Left renal cortex interstitium (tissue), 4 donors: ENCODE data around the gene RPP30. TPM values are rescaled to one million over a fixed set of nuclear protein-coding genes. Genes with fewer than 3 reads are reported as not detected.

Experiments
- DNase-seq, 4 donors: peaks; one replicate each; pipeline ENCODE4 v3.0.0-alpha.2; 2013; ENCODE audit warnings: low read depth in 4 of 4, low spot score in 2 of 4, missing footprints in 1 of 4
- polyA plus RNA-seq, 4 donors: library from polyadenylated mRNA; unstranded; fragments of 120-200 nt; gene quantifications; one replicate each; pipeline ENCODE4 v1.2.1, GENCODE V29; 2013; ENCODE audit not compliant: insufficient read length in 4 of 4

RPP30 gene
- polyA plus RNA-seq, 4 donors, result 55.3 to 60.8 (median 56.5) TPM

DNA sequence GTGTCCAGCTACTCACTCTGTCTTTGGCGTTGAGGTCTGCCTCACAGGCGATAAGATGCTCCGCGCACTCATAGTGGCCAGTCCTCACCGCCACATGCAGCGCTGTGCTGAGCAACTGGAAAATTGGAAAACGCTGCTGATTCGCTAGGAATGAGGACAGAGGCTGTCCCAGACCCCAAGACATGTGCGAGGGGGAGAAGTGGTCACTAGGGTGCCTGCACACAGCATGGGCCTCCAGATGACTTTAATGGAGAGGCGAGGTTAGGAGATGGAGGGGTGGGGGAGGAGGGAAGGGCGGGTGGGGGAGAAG lies 43.9 kb downstream of the RPP30 start:
- no peak for DNase-seq

DNA sequence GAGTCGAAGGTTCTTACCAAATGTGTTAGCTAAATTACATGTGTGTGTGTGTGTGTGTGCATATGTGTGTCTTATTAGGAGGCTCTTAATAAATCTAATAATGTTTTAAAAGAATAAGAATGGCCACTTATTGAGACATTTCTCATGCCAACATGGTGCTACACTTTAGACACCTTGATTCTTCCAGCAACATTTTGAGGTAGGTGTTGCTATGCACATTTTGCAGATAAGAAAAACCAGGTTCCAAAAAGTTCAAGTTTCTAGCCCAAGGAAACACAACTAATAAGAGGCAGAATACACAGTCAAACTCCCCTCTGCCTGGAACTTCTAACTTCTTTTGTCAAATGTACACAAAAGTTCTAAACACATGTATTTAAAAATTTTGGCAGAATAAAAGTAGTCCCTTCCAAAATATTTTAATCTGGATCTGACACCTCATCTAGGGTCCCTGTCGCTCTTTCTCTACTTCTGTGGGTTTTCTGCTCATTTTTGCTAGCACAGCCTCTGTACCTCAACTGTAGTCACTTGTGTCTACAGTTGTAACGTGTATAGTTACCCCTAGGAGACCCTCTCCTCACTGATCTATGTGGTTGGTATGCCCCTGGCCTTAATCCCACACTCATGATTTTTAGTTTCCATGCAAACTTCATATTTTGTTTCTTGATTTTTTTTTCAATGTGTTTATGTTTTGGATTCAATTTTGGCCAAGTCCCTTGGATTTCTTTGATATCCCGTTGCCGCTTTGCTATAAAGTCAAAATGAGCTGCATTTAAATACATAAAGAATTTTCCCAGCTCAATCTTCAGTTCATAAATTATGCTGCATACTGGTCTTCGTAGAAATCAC lies 44.8 kb downstream of the RPP30 start:
- no peak for DNase-seq

DNA sequence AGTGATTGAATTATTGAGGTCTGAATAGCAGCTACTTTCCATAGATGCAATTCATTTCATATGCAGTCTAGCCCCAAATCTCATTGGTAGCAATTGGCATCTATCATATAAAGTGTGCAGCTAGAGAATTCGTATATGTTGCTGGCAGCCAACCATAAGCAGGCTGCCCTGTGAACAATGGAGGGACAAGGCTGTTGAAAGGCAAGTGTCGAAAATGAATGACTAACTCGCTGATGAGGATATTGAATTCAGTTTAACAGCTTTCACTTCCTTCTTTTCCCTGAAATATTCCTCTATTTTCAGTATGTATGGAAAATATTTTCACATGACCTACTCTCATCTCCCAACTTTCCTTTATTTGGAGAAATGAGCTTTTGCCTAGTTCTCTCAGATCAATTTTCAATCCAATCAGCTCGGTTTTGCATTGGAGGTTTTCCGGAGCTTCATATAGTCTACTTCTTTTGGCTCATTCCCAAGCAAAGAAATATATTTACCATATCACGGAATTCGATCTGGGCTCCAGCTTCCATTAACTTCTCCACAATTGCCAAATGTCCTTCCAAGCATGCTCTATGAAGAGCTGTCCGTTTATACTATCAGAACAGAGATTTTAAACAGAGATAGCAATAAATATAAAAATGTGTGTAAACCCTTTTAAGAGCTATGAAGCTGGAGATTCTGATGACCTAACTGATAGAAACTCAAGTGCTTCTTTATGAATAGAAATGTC lies 45.6 kb downstream of the RPP30 start:
- DNase-seq, result no peak

DNA sequence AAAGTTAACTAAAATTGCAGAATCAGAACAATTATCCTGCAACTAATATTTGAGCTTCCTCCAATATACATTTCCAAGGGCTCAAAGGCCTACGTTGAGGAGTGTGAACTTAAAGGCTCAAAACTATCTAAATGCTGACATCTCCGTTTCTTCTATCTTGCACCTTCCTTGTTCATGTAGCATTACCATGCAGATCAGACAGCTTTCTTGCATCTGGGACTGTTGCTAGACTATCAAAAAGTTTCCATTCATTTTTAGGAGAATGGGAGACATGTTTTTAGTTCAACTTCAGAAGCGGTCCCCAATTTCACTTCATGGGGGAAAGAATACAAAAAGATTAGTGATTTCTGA lies 46.2 kb downstream of the RPP30 start:
- DNase-seq, result no peak

DNA sequence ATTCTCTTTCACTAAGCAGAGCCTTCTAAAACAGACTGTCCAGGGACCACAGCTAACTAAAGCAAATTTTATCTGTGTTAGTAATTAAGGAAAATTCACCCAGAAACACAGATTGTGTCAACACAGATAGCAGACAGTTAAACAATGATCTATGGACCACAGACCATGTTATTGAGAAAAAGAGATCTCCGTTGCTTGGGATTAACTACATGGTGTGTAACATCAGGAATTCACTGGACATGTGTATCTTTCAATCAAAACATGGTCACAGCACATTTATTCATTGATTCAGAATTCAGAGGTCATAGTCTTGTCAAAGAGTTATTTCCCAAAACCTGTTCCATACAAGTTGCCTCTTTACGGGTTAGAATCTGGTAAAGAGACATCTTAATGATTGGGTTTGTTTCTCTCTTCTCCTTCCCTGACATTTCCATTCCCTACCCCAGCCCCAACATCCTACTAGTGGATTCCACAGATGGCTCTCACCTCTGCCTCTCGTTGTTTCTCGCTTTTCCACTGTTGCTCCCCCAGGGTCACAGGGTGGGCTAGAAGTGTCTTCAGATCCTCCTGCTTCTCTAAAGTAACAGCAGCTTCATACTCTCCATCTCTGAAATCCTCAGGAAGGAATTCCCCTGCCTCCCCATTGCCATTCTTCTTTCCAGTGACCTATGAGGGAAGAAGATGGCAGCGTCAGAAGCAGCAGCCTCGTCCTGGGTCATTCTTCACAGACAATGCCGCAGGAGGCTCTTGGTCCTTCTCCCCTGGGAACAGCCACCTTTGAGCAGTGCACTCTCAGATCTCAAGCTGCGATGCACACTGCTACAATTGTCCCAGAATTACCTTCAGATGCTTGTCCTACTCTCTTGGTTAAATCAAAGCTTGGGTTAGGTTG lies 48.2 kb downstream of the RPP30 start:
- no peak for DNase-seq

DNA sequence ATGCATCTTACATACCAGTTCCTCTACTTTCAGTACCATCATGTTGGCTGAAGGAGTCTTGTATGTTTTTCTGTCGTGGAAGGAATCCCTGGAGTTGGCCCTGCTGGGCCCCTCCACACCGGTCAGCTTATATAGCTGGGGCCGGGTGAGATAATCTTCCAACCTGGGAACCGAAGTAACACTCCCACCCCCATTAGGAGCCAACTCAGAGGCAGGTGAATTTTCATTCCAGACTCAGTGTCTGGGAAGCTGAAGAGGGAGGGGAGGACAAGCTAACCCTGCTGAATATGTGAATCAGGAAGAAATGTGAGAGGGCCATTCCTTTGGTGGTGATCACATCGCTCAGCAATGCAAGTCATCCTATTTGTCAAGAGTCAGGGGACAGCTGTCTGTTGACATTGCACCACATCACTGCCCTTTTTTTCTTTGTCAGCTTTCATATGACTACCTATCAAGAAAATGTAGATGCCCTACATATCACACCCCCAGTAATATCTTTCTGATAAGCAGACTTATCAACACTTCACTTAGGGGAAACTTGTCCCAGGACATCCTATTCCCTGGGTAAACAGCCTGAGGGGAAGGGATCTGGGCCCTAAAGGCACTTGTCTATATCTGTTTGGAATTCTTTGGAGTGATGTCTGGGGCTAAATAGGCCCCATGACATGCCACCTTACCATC lies 49.4 kb downstream of the RPP30 start, which contains the start of gene ANKRD1:
ANKRD1 (minus strand) TSS at position 102 of the 681 bp plus-strand sequence; CDS start at position 42, 60 bp downstream.
- DNase-seq, result peak in 1 of 4 donors; percentile 7

DNA sequence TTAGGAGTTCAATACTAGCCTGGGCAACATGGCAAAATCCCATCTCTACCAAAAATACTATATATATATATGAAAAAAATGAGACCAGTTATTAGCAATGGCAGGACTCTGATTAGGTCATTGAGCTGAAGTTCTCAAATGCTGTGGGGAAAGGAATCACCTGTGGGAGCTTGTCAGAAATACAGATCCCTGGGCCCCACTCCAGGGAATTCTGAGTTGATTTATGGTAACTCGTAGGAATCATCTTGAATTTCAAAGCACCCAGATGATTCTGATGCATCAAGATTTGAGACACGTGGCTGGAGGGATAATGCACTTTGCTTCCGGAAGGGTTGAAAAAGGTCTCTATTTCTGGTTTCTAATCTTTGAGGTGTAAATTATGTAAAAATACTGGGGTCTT lies 50.1 kb downstream of the RPP30 start:
- DNase-seq, result no peak

DNA sequence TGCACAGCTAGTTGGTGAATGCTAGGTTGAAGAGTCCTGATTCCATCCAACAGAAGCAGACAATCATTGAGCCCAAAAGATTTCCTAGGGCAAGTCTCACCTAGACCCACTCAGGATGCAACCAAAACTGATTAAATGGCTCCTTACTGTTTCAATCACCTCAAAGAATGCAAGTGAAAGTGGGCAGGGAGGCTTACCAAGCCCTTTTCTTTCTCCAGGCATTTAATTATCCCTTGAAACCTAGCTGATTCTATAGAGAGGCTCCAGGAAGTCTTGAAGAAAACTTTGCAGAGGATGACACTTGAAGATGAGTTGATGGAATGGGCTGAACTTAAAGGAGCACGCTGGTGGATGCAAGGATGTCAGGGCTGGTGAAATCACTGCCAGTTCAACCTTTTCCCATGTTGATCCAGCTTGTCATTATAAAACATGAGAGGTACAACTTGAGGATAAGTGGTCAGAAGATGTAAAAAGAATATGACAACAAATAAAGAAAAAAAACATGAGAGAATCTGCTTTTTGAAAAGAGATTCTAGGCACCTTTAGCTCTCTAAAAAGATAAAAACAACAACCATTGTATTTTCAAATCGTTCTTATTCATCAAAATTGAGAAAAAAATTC lies 51.4 kb downstream of the RPP30 start:
- DNase-seq, result no peak

DNA sequence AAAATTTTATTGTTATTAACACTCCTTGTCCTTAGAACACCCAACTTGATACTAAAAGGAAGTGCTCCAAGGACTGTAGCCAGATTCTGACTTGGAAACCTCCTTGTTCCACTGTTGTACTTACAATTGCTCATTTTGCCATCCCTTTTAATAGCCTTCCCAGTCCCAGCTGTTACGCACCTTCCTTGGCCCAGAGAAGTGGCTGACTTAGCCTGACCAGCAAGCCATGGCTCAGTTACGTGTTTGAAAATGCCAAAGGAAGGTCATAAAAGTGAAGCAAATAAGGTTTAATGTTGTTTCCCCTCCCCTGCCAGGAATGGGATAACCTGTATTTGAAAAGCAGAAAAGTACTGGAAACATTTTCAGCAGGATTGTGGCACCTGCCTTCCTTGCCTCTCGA lies 52.8 kb downstream of the RPP30 start:
- DNase-seq, result no peak

DNA sequence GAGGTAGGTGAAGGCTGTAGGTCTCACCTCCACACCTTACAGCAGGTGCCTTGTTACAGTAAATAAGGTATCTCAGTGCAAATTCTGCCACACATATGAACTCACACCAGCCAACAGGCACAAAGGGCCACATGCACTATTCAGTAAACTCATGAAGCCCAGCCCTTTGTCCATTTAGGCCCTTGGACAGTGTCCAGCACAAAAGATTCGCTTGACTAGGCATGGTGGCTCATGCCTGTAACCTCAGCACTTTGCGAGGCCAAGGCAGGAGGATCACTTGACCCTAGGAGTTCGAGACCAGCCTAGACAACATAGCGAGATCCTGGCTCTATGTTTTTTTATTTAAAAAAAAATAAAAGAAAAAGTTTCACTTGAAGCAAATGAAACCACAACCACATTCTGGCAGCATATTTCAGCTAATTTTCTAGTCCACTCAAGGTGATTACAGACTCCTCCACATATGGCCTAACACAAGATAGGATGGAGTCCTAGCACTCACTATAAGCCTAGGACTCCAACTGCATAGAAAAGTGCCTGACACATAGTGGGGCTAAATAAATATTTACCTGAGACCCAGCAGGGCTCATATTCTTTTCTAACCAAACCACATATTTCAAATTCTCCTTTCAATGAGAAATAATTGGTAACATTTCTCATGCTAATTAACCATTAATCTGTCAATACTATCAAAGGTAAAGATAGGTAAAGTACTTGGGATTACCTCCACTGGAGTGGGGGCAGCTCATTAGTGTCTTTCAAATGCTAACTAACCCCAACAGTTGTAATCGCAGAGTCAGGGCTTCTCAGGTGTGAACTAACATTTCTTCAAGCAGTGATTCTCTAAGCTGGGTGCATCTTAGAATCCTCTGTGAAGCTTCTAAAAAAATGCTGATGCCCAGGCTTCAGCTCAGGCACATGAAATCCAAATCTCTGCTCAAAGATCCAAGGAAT lies 53.6 kb downstream of the RPP30 start:
- no peak for DNase-seq

DNA sequence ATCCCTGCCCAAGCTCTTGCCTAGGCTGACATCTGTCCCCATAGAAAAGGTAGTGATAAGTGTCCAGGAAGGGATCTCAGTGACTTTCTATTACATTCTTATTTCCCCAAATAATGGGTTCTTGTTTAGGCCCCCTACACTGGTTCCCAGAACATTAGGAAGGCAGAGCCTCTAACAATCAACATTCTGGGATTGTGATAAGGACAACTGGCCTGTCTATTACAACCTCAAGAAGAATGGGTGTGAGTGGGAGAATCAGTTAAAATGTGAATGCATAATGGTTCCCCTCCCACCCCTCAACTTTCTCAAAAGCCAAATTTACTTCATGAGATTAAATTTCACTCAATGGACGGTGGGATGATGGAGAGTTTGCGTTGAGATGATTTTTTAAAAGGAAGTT lies 55.5 kb downstream of the RPP30 start:
- DNase-seq, result no peak

DNA sequence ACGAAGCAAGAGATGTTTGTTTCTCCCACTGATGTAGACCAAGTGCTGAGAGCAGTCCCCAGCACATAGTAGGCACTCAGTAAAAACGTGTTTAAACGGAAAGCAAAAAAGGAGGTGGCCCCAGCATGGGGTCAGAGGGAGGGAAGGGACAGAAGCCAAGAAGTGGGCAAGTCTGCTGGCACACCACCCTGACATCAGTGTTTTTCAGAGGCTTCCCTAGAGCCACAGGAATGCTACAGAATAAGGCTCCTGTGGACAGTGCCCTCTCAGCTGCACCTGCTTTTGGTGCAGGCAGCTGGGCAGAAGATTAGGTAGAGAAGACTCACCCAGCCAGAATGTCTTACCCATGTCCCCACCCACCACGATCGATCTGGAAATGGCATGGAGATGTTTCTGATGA lies 57.4 kb downstream of the RPP30 start:
- no peak for DNase-seq

DNA sequence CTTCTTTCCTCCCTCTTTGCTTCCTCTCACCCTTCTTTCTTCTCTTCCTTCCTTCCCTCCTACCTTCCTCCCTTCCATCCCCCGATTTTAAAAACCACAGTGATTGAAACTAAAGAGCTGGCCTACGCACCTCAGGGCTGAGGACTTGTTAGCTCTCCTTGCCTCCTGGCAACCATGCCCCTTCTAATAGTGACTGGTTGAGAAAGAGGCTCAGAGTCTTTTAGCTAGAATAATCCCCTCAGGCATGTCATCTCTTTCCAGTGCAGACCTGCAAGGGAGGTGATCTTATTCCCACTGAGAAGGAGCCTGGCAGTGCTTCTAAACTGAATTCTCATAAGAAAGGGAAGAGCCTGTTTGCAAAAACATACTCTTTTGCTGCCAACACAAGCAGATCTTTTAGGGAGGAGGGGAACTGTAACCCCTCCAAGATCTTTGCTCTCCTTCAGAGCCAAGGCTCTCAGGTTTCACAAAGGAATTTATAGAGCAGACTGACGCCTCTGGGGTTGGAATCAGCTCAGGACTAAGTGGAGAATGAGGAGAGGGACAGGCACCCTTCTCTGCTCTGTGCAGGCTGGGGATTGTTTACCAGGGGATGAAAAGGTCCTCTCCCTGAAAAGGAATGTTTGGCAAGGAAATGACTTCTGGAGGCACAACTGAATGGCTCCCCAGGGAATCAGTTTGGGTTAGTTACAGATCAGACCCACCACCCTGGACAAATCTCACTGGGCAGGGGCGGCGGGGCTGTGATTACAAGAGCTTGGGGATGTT lies 58.5 kb downstream of the RPP30 start:
- peak in 3 of 4 donors; percentile 39 to 56 (median 44) for DNase-seq

DNA sequence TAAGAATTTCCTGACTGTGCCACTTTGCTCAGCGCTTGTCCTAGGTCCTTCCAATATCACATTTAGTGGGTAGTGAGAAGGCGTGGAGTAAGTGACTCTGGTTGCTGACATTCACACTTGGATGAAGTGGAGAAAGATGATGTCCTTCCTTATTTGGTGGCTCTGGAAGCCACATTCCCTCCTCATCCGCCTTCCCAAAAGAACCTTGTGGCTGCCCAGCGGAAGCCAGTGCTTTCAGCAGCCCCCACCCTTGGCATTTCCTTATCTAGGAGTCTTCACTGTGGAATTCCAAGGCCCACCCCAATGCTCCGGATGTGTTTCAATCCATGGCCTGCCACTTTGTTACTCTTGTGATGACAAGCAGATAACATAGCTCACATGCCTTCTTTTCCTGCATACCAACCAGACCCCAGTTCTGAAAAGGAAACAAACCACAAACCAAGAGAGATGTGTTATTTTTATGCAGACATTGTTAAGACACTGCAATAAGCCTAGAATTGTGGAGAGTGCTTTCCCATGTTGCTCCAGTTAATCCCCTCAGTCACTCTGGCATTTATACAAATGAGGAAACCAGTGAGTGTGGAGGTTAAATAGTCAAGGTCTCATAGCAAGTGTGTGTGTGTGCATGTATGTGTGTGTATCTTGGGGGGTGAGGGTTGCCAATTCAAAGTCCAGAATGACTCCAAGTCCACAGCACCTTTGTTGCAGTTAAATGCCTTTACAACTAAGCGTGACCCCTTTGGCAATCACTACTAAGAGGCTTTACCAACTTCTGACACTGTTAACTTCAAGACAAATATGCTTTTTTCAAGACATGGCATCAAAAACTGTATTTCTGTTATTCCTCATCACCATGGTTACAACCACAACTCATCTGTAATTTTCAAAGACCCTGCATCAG lies 59.4 kb downstream of the RPP30 start:
- peak in 2 of 4 donors; percentile 29 for DNase-seq

DNA sequence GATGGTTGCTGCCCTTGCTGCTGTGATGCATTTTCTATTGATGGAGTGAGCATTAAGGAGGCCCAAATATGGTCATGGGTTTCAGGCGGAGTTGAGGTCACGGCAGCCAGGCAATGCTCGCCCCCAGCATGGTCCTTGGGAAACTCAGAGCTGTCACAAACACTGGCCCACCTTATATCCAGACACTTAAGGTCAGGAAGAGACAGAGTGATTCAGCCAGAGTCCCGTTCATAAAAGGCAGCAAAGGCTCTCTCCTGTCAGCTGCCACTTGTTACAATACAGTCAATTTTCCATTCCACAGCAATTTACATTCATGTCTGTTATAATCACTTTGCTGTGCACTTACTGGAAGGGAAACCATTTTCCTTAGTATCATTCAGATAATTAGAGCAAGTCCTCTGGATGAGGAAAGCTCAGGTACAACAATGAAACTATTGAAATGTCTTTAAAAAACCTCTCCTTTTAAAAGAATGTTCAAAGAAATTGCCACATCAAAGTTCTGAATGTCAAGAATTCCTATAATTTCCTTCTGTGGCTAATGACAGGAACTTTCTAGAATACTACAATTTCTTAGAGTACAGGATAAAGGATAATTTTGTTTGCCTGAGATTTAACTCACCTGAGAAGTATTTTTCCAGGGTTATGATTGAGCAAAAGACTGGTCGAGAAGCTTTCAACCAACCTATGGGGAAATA lies 64.0 kb downstream of the RPP30 start:
- no peak for DNase-seq

DNA sequence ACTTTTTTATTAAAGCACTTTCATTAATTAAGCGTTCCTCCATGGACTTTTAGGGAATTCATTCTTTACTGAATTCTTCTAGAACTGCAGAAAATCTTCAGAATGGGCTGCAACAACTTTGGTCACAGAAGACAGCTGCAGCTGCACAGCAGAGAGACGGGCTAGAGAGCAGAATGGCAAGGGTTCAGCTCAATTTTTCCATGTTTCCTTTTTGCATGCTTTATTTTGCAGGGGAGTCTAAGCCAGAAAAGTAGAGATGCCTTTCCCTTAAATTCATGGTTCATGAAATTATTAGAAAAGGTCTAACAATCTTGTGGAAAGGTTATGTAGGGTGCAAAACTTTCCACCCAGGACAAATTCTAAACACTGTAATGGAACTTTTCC lies 64.5 kb downstream of the RPP30 start:
- no peak for DNase-seq
